H1 (cell line): Measurements from ENCODE around the gene SLC12A5.

Source experiments
- CBX5 ChIP-seq: fragments of 300-800, 300-1000 bp; sonication (generic); IDR thresholded peaks from 2 replicates; pipeline ENCODE4 v1.7.1; 2016; ENCODE audit warnings: antibody characterized with exemption, low read length, low read depth
- EP300 ChIP-seq, 2 experiments: IDR thresholded peaks; 1 replicate in 1 of 2; 2 replicates in 1 of 2; pipeline ENCODE4 v1.6.1; 2011 to 2012; ENCODE audit warnings: low read depth in 2 of 2, low read length in 2 of 2, mild to moderate bottlenecking in 2 of 2, borderline replicate concordance in 1 of 2, inconsistent platforms in 1 of 2, moderate library complexity in 1 of 2
- POLR2AphosphoS5 ChIP-seq: IDR thresholded peaks from 2 replicates; pipeline ENCODE4 v1.6.1; 2011; ENCODE audit warnings: low read depth, low read length
- SIX5 ChIP-seq: IDR thresholded peaks from 2 replicates; pipeline ENCODE4 v1.6.1; 2011; ENCODE audit warnings: mild to moderate bottlenecking, low read depth, low read length
- TF ChIP-seq, protein P1 (sequence below), 3 experiments: IDR thresholded peaks; 1 replicate in 2 of 3; 2 replicates in 1 of 3; pipeline versions ENCODE4 v1.5.1 to v1.6.1; 2011; ENCODE audit warnings: low read length in 3 of 3, mild to moderate bottlenecking in 3 of 3, inconsistent platforms in 2 of 3, low read depth in 1 of 3, moderate library complexity in 1 of 3; ENCODE audit not compliant: insufficient read depth in 1 of 3; ENCODE audit errors: control extremely low read depth in 1 of 3

DNA sequence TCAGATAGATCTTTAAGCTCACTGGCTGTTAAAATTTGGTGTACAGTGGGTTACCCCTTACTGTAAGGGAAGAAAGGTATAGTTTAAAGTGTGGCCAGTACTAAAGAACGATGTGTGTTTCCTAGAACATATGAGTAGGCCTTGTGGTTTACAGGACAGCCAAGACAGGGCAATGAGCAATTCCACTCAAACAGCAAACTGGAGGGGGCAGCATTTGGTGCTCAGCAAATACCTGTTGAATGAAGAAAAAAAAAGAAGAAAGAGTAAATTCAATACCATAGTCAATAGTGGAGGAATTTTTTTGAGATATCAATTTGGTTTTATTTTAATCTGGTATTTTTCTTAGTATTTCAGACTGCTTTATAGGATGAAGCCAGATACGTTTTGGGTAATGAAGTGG lies 64.5 kb downstream of the SLC12A5 start:
- TF ChIP-seq SIX5 (no peak), POLR2AphosphoS5 (no peak), CBX5 (no peak), EP300 (IDR thresholded peaks at IDR 0.05; ENCODE audit: borderline replicate concordance in 1 of 2, low read depth in 2 of 2, low read length in 2 of 2) (no peak)
- TF ChIP-seq, protein P1, sequence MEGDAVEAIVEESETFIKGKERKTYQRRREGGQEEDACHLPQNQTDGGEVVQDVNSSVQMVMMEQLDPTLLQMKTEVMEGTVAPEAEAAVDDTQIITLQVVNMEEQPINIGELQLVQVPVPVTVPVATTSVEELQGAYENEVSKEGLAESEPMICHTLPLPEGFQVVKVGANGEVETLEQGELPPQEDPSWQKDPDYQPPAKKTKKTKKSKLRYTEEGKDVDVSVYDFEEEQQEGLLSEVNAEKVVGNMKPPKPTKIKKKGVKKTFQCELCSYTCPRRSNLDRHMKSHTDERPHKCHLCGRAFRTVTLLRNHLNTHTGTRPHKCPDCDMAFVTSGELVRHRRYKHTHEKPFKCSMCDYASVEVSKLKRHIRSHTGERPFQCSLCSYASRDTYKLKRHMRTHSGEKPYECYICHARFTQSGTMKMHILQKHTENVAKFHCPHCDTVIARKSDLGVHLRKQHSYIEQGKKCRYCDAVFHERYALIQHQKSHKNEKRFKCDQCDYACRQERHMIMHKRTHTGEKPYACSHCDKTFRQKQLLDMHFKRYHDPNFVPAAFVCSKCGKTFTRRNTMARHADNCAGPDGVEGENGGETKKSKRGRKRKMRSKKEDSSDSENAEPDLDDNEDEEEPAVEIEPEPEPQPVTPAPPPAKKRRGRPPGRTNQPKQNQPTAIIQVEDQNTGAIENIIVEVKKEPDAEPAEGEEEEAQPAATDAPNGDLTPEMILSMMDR (IDR thresholded peaks at IDR 0.05; ENCODE audit: control extremely low read depth in 1 of 3, insufficient read depth in 1 of 3, low read depth in 1 of 3, low read length in 3 of 3), result no peak
